ENCODE measurements around the gene LRRC75A. TPM values are rescaled to one million over a fixed set of nuclear protein-coding genes. Genes with fewer than 3 reads are reported as not detected.
"Not testable (repeated sequence)": the region's sequence is repeated elsewhere in the genome, so short reads cannot be mapped to it uniquely, and the experiment has no call there.

LRRC75A gene, protein sequence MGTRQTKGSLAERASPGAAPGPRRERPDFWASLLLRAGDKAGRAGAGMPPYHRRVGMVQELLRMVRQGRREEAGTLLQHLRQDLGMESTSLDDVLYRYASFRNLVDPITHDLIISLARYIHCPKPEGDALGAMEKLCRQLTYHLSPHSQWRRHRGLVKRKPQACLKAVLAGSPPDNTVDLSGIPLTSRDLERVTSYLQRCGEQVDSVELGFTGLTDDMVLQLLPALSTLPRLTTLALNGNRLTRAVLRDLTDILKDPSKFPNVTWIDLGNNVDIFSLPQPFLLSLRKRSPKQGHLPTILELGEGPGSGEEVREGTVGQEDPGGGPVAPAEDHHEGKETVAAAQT
- 5.7 TPM for total RNA-seq
- 4.6 TPM for polyA plus RNA-seq

DNA sequence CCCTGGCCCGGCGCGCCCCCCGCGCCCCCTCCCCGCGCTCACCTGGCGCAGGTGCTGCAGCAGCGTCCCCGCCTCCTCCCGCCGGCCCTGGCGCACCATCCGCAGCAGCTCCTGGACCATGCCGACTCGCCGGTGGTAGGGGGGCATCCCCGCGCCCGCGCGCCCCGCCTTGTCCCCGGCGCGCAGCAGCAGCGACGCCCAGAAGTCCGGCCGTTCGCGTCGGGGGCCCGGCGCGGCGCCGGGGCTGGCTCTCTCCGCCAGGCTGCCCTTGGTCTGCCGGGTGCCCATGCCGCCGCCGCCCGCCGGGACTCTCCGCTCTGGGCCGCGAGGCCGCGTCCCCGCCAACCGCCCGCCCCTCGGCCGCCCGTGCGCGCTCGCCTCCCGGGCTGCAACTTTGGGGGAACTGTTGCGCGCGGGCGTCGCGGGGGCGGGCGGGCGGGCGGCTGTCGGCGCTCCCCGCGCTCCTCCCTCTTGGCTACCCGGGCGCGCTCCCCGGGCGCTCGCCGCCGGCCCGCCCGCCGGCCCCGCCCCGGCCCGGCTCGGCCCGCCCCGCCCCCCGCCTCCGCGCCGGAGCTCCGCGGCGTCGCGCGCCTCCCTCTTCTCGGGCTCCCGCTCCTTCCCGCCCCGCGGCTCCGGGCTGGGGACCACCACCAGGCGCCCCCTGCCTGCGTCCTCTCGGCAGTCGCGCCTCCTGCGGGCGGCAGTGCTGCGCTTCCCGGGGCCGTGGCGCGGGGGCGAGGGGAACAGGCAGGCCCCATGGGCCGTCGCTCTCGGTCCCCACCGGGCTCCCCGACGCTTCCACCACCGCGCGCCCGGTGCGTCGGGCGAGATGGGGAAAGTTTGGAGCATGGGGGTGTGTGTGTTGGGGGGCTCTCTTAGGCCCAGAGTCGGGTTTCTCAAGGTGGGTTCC is at the start of gene LRRC75A:
LRRC75A (minus strand) TSS at position 491 of the 910 bp plus-strand sequence; CDS start at position 288, 203 bp downstream.
- under 1% methylated on average over 128 of the region's 134 CpGs for WGBS
- H3K4me3 ChIP-seq (ENCODE audit: low read depth, low read length): peak within 1 kb of the TSS; percentile 60
- no peak within 1 kb of the TSS for H3K27ac ChIP-seq (ENCODE audit: low read depth)
- no peaks in the 10 kb centered on the region for H3K4me1 ChIP-seq (ENCODE audit: insufficient read depth)
- no peak for DNase-seq (ENCODE audit: extremely low spot score)
- H3K36me3 ChIP-seq (ENCODE audit: insufficient read depth): no peaks in the 10 kb centered on the region

DNA sequence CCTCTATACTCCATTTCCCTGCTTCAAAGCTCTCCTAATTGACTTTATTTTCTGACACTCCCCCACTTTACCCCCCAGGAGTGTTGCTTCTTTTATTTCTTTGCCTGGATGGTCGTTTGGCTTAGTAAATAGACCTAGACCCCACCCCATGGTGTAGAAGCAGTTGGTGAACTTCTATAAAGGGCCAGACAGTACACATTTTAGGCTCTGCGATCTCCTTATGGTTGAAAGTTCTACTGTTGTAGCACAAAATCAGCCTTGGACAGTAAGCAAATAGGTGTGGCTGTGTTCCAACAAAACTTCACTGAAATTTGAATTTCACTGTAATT is 45.1 kb upstream of the LRRC75A start:
- H3K4me3 ChIP-seq (ENCODE audit: low read depth, low read length): no peak overlapping the region
- no peak overlapping the region for H3K27ac ChIP-seq (ENCODE audit: low read depth)

DNA sequence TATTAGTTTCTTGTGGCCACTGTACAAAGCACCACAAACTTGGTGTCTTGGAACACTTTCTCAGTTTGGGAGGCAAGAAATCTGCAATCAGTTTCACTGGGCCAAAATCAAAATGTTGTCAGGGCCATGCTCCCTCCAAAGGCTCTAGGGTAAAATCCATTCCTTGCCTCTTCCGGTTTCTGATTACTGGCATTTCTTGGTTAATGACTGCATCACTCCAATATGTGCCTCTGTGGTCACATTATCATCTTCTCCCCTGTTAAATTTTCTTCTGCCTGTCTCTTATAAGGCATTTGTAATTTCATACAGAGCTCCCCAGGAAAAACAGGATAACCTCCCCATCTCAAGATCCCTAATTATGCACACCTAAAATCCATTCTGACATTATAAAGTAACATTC is 42.2 kb upstream of the LRRC75A start:
- Histone ChIP-seq H3K36me3 (ENCODE audit: insufficient read depth) (no peaks in the 10 kb centered on the region), H3K4me3 (ENCODE audit: low read depth, low read length) (no peak overlapping the region), H3K27ac (ENCODE audit: low read depth) (no peak overlapping the region), H3K4me1 (ENCODE audit: insufficient read depth) (no peaks in the 10 kb centered on the region)
- 89% methylated on average over 1 of the region's 1 CpG for WGBS
- no peak for DNase-seq (ENCODE audit: extremely low spot score)

More for the DNA sequence above, 45.1 kb upstream of the LRRC75A start:
- Histone ChIP-seq H3K4me1 (ENCODE audit: insufficient read depth) (no peaks in the 10 kb centered on the region), H3K36me3 (ENCODE audit: insufficient read depth) (no peaks in the 10 kb centered on the region)
- 46% methylated on average over 2 of the region's 2 CpGs for WGBS
- DNase-seq (ENCODE audit: extremely low spot score): no peak

DNA sequence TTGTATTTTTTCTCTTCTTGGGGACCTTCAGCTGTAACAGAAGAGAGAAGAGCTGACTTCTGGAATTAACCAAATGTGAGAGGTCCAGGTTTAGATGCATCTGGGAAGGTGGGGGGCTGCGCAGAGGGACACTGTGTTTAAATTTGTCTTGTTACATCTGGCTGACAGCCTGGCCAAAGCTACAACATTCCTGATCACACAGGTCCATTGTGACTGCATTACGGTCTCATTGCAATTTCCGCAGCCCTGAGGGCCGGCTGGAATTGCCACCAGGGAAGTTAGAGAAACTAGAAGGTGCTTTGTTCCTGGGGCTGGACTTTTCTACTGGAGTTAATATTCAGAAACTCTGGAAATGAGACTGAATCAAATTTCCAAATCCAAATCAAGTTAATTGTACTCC is 37.9 kb upstream of the LRRC75A start:
- Histone ChIP-seq H3K4me1 (ENCODE audit: insufficient read depth) (no peaks in the 10 kb centered on the region), H3K36me3 (ENCODE audit: insufficient read depth) (no peaks in the 10 kb centered on the region), H3K4me3 (ENCODE audit: low read depth, low read length) (no peak overlapping the region), H3K27ac (ENCODE audit: low read depth) (no peak overlapping the region)
- DNase-seq (ENCODE audit: extremely low spot score): no peak
- WGBS: 73% methylated on average over 4 of the region's 4 CpGs

DNA sequence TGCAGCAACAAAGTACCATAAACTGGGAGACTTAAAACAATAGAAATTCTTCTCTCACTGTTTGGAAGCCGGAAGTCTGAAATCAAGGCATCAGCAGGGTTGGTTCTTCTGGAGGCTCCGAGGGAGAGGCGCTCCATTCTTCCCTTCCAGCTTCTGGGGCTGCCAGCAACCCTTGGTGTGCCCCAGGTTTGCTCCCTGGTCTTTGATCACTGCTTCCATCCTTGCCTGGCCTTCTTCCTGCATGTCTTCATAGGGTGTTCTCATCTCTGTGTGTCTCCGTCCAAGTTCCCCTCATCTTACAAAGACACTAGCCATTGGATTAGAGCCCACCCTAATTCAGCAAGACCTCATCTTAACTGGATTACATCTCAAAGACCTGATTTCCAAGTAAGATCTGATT is 35.3 kb upstream of the LRRC75A start:
- Histone ChIP-seq H3K4me1 (ENCODE audit: insufficient read depth) (no peaks in the 10 kb centered on the region), H3K36me3 (ENCODE audit: insufficient read depth) (no peaks in the 10 kb centered on the region), H3K4me3 (ENCODE audit: low read depth, low read length) (no peak overlapping the region), H3K27ac (ENCODE audit: low read depth) (no peak overlapping the region)
- DNase-seq (ENCODE audit: extremely low spot score): no peak
- WGBS: 82% methylated on average over 4 of the region's 4 CpGs

DNA sequence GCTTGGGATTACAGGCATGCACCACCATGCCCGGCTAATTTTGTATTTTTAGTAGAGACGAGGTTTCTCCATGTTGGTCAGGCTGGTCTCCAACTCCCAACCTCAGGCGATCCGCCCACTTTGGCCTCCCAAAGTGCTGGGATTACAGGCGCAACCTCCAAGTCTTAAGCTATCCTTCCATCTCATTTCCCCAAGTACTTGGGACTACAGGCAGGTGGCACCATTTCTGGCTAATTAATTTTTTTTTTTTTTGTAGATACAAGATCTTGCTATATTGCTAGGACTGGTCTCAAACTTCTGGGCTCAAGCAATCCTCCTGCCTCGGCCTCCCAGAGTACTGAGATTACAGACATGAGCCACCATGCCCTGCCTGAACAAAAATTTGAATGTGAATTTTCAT is 33.6 kb upstream of the LRRC75A start:
- WGBS: 92% methylated on average over 6 of the region's 6 CpGs
- not testable (repeated sequence) for H3K4me3 ChIP-seq (ENCODE audit: low read depth, low read length); H3K27ac ChIP-seq (ENCODE audit: low read depth); DNase-seq (ENCODE audit: extremely low spot score); H3K4me1 ChIP-seq (ENCODE audit: insufficient read depth); H3K36me3 ChIP-seq (ENCODE audit: insufficient read depth)

DNA sequence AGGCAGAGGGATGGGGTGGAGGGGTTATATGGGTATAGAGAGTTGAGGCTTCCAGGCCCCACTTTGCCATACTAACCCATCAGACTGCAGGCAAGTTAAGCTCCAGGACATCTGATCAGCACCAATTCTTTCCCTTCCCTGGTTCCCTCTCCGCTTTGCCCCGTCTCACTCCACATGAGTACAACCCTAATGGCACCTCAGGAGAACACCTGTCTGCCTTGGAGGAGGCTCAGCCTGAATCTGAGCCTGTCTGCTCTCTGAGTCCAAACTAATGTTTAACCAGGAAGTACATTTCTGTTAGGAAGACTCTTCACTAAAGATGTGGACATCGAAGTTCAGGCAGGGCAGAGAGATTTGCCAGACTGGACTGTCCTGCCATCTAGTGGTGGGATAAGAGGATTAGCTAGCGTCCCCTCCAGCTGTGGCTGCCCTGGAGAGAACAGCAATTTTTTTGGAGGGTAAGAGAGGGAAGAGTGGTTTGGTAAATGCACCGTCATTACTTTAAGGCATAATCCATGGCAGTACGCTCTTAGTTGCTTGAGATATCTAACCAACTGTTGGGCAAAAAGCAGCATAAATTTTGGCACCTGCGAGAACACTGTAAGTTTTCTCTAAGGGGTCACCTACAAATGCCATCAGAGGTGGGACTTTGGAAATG is 29.2 kb upstream of the LRRC75A start:
- Histone ChIP-seq H3K4me3 (ENCODE audit: low read depth, low read length) (no peak overlapping the region), H3K36me3 (ENCODE audit: insufficient read depth) (no peaks in the 10 kb centered on the region), H3K4me1 (ENCODE audit: insufficient read depth) (no peaks in the 10 kb centered on the region), H3K27ac (ENCODE audit: low read depth) (no peak overlapping the region)
- DNase-seq (ENCODE audit: extremely low spot score): peak; percentile 69
- WGBS: 29% methylated on average over 7 of the region's 7 CpGs

DNA sequence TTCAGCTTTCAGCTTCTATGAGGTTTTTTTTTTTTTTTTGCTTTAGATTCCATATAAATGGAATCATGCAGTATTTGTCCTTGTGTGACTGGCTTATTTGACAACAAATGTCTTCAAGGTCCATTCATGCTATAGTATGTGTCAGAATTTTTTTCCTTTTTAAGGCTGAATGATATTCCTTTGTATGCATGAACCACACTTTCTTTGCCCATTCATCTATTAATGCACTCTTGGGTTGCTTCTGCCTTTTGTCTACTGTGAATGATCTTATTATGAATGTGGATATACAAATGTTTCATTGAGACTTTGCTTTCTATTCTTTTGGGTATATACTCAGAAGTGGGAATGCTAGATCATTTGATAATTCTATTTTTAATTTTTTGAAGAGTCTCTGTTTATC is 27.0 kb upstream of the LRRC75A start:
- no peak overlapping the region for H3K4me3 ChIP-seq (ENCODE audit: low read depth, low read length)
- H3K4me1 ChIP-seq (ENCODE audit: insufficient read depth): no peaks in the 10 kb centered on the region
- DNase-seq (ENCODE audit: extremely low spot score): no peak
- H3K36me3 ChIP-seq (ENCODE audit: insufficient read depth): no peaks in the 10 kb centered on the region
- H3K27ac ChIP-seq (ENCODE audit: low read depth): no peak overlapping the region

DNA sequence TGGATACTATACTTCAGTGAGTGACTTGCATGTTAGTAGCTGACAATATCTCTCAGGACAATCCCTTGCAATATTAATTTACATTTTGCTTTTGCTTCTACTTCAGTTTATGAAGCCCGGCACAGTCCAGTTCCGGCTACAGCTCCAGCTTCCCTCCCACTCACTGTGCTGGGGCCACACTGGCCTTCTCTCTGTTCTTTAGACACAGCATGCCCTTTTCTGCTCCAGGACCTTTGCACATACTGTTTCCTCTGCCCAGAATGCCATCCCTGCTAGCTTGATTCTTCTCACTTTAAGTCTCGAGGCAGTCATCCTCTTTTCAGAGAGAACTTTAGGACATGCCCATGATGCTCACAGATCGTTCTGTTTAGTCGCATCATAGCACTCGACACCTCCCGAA is 25.5 kb upstream of the LRRC75A start:
- Histone ChIP-seq H3K27ac (ENCODE audit: low read depth) (no peak overlapping the region), H3K4me1 (ENCODE audit: insufficient read depth) (no peaks in the 10 kb centered on the region), H3K4me3 (ENCODE audit: low read depth, low read length) (no peak overlapping the region), H3K36me3 (ENCODE audit: insufficient read depth) (no peaks in the 10 kb centered on the region)
- WGBS: 86% methylated on average over 7 of the region's 7 CpGs
- no peak for DNase-seq (ENCODE audit: extremely low spot score)

DNA sequence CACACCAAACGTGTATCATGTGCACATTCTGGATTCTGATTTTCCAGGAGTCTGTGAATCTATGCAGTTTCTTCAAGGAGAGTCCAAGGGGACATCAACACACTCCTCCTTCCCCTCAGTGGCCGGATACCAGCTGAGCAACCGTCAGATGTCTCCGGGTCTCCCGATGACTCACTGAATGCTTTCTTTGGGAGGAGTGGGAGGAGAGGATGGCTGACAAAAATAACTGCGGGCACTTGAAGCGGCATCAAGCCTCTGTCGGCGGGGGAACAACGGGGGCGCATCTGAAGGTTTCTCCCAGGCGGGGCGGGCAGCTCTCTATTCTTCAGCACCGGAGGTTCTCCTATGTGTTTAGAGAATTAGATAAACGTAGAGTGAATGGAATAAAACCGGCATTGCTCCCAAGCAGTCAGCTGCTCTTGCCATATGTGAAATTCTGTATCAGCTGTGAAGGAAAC is 24.6 kb upstream of the LRRC75A start:
- Histone ChIP-seq H3K4me1 (ENCODE audit: insufficient read depth) (no peaks in the 10 kb centered on the region), H3K4me3 (ENCODE audit: low read depth, low read length) (no peak overlapping the region), H3K36me3 (ENCODE audit: insufficient read depth) (no peaks in the 10 kb centered on the region), H3K27ac (ENCODE audit: low read depth) (no peak overlapping the region)
- 10% methylated on average over 16 of the region's 16 CpGs for WGBS
- DNase-seq (ENCODE audit: extremely low spot score): no peak

DNA sequence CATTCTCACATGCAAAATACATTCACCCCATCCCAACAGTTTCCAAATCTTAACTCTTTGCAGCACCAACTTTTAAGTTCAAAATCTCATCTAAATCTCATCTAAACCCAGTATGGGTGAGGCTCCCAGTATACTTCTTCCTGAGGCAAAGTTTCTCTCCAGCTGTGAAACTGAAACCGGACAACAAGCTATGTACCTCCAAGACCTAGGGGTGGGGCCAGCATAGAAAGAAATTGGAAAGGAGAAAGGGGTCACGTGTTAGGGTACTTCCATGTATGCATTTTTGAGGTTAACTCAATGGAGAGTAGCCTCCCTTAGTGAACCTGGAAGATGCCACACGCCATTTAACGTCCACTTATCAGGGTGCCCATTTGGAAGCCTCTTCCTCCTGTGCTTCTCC is 23.9 kb upstream of the LRRC75A start:
- WGBS: 91% methylated on average over 4 of the region's 4 CpGs

DNA sequence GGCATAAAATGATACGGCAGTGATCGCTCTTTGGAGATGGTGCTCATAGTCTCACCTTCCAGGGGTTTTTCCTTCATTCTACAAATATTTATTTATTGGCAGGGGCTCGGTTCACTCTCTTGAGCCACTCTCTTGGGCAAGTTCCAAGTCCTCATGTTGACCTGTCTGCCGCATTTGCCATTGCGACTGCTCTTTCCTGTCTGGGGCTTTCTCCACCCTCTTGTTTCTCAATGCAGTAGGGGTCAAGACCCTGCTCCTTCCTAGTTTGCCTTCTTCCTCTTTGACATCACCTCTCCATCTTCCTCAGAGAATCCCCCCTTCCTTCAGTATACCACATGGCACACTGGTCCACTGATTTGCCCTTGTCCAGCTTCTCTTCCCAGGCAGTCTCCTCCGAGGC is 21.9 kb upstream of the LRRC75A start:
- H3K4me1 ChIP-seq (ENCODE audit: insufficient read depth): no peaks in the 10 kb centered on the region
- WGBS: 85% methylated on average over 6 of the region's 6 CpGs
- H3K27ac ChIP-seq (ENCODE audit: low read depth): no peak overlapping the region
- no peaks in the 10 kb centered on the region for H3K36me3 ChIP-seq (ENCODE audit: insufficient read depth)
- H3K4me3 ChIP-seq (ENCODE audit: low read depth, low read length): no peak overlapping the region
- DNase-seq (ENCODE audit: extremely low spot score): no peak

More for the DNA sequence above, 23.9 kb upstream of the LRRC75A start:
- Histone ChIP-seq H3K27ac (ENCODE audit: low read depth) (no peak overlapping the region), H3K36me3 (ENCODE audit: insufficient read depth) (no peaks in the 10 kb centered on the region), H3K4me3 (ENCODE audit: low read depth, low read length) (no peak overlapping the region), H3K4me1 (ENCODE audit: insufficient read depth) (no peaks in the 10 kb centered on the region)
- DNase-seq (ENCODE audit: extremely low spot score): no peak

DNA sequence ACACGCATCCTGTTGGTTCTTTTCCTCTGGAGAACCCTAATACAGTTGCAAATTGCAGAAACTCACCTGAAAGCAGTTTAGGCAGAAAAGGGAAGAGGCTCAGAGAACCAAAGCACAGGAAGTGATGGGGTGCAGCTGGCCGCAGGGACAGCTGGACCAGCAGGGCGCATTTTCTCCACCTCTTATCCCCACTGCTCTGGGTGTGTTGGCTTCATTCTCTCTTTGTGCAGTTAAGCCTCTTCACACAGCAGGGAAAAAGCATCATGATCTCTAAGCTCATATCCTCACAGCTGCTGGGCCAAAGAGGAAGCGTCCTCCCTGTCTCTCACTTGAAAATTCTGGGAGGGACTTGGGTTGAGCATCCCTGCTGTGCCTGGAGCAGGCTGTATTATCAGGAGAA is 20.0 kb upstream of the LRRC75A start:
- 49% methylated on average over 4 of the region's 4 CpGs for WGBS
- no peak overlapping the region for H3K27ac ChIP-seq (ENCODE audit: low read depth)
- DNase-seq (ENCODE audit: extremely low spot score): no peak

More for the DNA sequence above, 20.0 kb upstream of the LRRC75A start:
- Histone ChIP-seq H3K4me1 (ENCODE audit: insufficient read depth) (no peaks in the 10 kb centered on the region), H3K4me3 (ENCODE audit: low read depth, low read length) (no peak overlapping the region), H3K36me3 (ENCODE audit: insufficient read depth) (no peaks in the 10 kb centered on the region)
